Keratinocyte (primary cell): Measurements from ENCODE around the gene TIPARP.

Experiments used
- CTCF ChIP-seq, 3 experiments: IDR thresholded peaks in 1 of 3; conservative IDR thresholded peaks in 1 of 3; optimal IDR thresholded peaks in 1 of 3; 2 replicates in 2 of 3; 3 replicates in 1 of 3; pipeline versions ENCODE3 to v1.5.1; 2011; ENCODE audit warnings: low read length in 3 of 3, mild to moderate bottlenecking in 3 of 3, moderate library complexity in 2 of 3, control low read depth in 1 of 3, inconsistent platforms in 1 of 3; ENCODE audit not compliant: insufficient read depth in 2 of 3; ENCODE audit errors: extremely low read depth in 1 of 3
- EZH2 ChIP-seq: IDR thresholded peaks from one replicate; pipeline ENCODE4 v1.6.1; 2012; ENCODE audit warnings: inconsistent platforms, mild to moderate bottlenecking, low read length, moderate library complexity

DNA sequence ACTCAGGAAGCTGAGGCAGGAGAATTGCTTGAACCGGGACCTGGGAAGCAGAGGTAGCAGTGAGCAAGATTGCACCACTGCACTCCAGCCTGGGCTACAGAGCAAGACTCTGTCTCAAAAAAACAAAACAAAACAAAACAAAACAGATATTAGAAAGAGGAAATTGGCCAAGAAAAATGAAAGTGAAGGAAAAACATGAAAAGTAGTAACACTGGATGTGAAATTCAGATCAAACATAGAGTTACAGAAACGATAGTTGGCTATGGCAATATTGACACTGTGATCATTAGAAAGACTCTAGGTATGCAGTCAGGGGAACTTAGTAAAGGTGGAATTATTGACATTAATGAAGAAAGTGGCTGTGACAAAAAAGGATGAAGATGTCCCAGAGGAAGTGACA lies 13.2 kb upstream of the TIPARP start:
- TF ChIP-seq CTCF (optimal IDR thresholded peaks at IDR 0.05 in 1 of 3, IDR thresholded peaks at IDR 0.05 in 1 of 3, conservative IDR thresholded peaks at IDR 0.05 in 1 of 3; ENCODE audit: extremely low read depth in 1 of 3, insufficient read depth in 2 of 3, low read length in 3 of 3) = no peak
- TF ChIP-seq EZH2 = no peak
